SK-N-DZ (cell line): ENCODE data around the gene KDM2A.

ENCODE experiments used
- DNase-seq: peaks from one replicate; pipeline ENCODE4 v3.0.0-alpha.2; 2015; ENCODE audit warnings: low spot score

The KDM2A gene

GRCh38 chr11:67301313-67301921 is 182.4 kb downstream of the KDM2A start:
- DNase-seq: no peak

GRCh38 chr11:67301951-67302516 is 183.0 kb downstream of the KDM2A start:
- no peak for DNase-seq

- DNase-seq: no peak
These were observed 183.6 kb downstream of the KDM2A start for GRCh38 chr11:67302571-67303131.

- no peak for DNase-seq
These were observed 184.2 kb downstream of the KDM2A start, which contains the start of gene SSH3 for GRCh38 chr11:67303132-67303834. Gene SSH3, plus strand, starts transcription at chr11:67303530. Its CDS starts 96 bp downstream, at chr11:67303626.

GRCh38 chr11:67303835-67304411 is 184.9 kb downstream of the KDM2A start:
- no peak for DNase-seq

GRCh38 chr11:67304511-67305113 is 185.5 kb downstream of the KDM2A start:
- no peak for DNase-seq

GRCh38 chr11:67306769-67307544 is 187.9 kb downstream of the KDM2A start:
- no peak for DNase-seq

- DNase-seq: peak; percentile 41
These were observed 188.5 kb downstream of the KDM2A start for GRCh38 chr11:67307545-67308001.
